ENCODE results near the gene SOCS7. TPM values are rescaled to one million over a fixed set of nuclear protein-coding genes. Genes with fewer than 3 reads are reported as not detected.
"Not testable (repeated sequence)": the region's sequence is repeated elsewhere in the genome, so short reads cannot be mapped to it uniquely, and the experiment has no call there.

The SOCS7 gene
- total RNA-seq, 4 donors from 2014 or later: 13.2 to 19.1 (median 15.7) TPM

DNA sequence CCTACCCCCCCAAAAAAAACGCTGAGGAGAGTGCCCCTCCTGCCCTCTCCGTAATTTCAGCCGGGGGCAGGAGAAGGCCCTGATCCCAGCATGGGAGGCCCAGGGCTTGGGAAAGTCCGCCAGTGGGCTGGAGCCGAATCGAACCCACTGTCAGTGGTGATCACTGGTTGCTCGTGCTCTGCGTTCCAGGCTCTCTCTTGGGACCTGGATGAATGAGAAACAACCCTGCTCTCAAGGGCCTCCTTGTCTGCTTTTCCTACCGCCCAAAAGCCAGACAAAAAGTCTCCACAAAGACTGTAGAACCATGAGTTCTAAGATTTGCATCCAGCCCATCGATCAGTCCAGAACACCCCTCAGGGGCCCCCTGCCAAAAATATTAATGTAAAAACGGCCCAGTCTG lies 84.7 kb downstream of the SOCS7 start:
- peak overlapping the region in 2 of 4 donors; percentile 64 to 70 for H3K27ac ChIP-seq

DNA sequence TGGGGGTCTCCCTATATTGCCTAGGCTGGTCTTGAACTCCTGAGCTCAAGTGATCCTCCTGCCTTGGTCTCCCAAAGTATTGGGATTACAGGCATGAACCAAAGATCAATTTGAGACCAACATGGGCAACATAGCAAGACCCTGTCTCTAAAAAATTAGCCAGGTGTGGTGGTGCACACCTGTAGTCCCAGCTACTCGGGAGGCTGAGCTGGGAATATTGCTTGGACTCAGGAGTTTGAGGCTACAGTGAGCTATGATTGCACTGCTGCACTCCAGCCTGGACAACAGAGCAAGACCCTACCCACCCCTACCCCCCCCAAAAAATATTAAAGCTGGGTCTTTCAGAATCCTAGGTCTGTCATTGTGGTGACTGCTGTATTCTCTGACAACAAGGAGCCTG lies 85.7 kb downstream of the SOCS7 start:
- ATAC-seq, H3K4me3 ChIP-seq, H3K9me3 ChIP-seq, H3K36me3 ChIP-seq, H3K27me3 ChIP-seq: not testable (repeated sequence)
- no CpG with 5 or more reads among the region's 1 CpG for WGBS, 2 donors (ENCODE audit: low coverage in 1 of 2)
- Histone ChIP-seq H3K4me1 (peaks cover 0 to 77% (median 23%) of the 10 kb centered on the region in 3 donors), H3K27ac (peak overlapping the region in 2 of 4 donors; percentile 14 to 70)

More for the DNA sequence above, 84.7 kb downstream of the SOCS7 start:
- no peak for ATAC-seq
- no peaks in the 10 kb centered on the region for H3K27me3 ChIP-seq
- no peaks in the 10 kb centered on the region for H3K9me3 ChIP-seq
- peaks cover 0 to 8% of the 10 kb centered on the region in 2 donors for H3K36me3 ChIP-seq
- TF ChIP-seq, protein P1, sequence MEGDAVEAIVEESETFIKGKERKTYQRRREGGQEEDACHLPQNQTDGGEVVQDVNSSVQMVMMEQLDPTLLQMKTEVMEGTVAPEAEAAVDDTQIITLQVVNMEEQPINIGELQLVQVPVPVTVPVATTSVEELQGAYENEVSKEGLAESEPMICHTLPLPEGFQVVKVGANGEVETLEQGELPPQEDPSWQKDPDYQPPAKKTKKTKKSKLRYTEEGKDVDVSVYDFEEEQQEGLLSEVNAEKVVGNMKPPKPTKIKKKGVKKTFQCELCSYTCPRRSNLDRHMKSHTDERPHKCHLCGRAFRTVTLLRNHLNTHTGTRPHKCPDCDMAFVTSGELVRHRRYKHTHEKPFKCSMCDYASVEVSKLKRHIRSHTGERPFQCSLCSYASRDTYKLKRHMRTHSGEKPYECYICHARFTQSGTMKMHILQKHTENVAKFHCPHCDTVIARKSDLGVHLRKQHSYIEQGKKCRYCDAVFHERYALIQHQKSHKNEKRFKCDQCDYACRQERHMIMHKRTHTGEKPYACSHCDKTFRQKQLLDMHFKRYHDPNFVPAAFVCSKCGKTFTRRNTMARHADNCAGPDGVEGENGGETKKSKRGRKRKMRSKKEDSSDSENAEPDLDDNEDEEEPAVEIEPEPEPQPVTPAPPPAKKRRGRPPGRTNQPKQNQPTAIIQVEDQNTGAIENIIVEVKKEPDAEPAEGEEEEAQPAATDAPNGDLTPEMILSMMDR (IDR thresholded peaks at IDR 0.05): no peak
- TF ChIP-seq EP300 (IDR thresholded peaks at IDR 0.05) (no peak), POLR2AphosphoS5 (IDR thresholded peaks at IDR 0.05) (no peak), POLR2A (IDR thresholded peaks at IDR 0.05) (no peak)
- H3K4me3 ChIP-seq: no peak overlapping the region
- WGBS, 2 donors (ENCODE audit: low coverage in 1 of 2): 17 to 51% methylated on average over 1 to 4 of the region's 11 CpGs
- H3K4me1 ChIP-seq: peaks cover 0 to 75% (median 16%) of the 10 kb centered on the region in 3 donors

DNA sequence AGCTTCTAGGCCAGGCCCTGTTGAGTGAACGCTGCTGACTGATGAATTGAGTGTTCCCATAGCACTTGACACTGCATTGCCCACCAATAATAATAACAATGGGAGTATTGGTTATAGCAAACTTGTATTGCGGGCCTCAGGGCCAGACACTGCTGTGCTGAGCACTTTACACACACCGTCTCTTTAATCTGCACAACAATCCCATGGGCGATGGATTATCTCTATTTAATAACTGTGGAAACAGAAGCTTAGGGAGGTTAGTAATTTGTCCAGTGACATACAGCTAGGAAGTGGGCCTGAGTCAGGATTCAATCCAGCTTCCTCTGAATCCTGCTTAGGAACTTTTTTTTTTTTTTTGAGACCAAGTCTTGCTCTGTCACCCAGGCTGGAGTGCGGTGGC lies 87.8 kb downstream of the SOCS7 start:
- WGBS, 2 donors (ENCODE audit: low coverage in 1 of 2): 79 to 87% methylated on average over 4 to 5 of the region's 5 CpGs
- no peak for TF ChIP-seq EP300 (IDR thresholded peaks at IDR 0.05)
- TF ChIP-seq POLR2AphosphoS5 (IDR thresholded peaks at IDR 0.05): no peak
- TF ChIP-seq POLR2A (IDR thresholded peaks at IDR 0.05): no peak
- TF ChIP-seq, protein P1 (IDR thresholded peaks at IDR 0.05): no peak
- ATAC-seq: no peak

DNA sequence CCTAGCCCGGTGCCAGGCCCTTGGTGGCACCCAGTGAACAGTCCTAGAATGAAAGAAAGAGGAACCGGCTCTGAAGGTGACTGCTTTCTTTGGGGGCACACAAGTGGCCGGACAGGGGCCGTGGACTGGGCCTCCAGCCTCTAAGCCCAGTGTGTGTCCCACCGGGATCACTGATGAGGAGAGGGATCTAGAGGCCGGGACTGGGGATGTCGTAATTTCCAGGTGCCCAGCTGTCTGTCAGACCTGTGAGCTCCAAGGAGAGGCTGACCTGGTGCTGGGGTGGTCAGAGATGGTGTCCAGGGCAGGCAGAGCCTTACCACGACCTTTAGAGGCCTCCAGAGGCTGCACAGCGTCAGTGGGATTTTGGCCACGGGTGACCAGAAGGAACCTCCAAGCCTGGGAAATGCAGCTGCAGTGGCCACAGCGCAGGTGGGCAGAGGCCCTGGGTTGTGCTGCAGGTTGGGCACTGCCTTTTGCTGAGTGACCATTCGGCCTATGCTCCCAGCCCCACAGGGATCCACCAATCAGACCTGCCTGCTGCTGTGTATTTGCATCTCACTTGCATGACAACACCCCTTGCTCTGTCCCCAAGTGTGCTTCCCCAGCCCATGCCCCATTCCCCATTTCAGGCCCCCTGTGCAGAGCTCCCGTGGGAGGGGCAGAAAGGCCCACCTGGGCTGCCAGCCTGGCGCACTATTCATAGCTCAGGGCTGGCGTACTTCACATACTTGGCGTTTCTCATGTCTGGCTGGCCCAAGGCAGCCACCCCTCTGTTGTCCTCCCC lies 89.2 kb downstream of the SOCS7 start:
- no peaks in the 10 kb centered on the region for H3K27me3 ChIP-seq
- no peaks in the 10 kb centered on the region for H3K9me3 ChIP-seq
- peak overlapping the region; percentile 68 to 82 (median 78) for H3K27ac ChIP-seq
- peaks cover 0 to 75% (median 38%) of the 10 kb centered on the region in 3 donors for H3K4me1 ChIP-seq
- WGBS, 2 donors (ENCODE audit: low coverage in 1 of 2): 31 to 57% methylated on average over 4 to 5 of the region's 16 CpGs
- H3K36me3 ChIP-seq: no peaks in the 10 kb centered on the region
- no peak overlapping the region for H3K4me3 ChIP-seq
- TF ChIP-seq, protein P1 (IDR thresholded peaks at IDR 0.05): no peak
- no peak for TF ChIP-seq POLR2AphosphoS5 (IDR thresholded peaks at IDR 0.05)
- TF ChIP-seq EP300 (IDR thresholded peaks at IDR 0.05): no peak
- no peak for TF ChIP-seq POLR2A (IDR thresholded peaks at IDR 0.05)
- peak; percentile 30 for ATAC-seq

More for the DNA sequence above, 87.8 kb downstream of the SOCS7 start:
- Histone ChIP-seq H3K27me3 (no peaks in the 10 kb centered on the region), H3K36me3 (peaks cover 0 to 1% of the 10 kb centered on the region in 2 donors), H3K27ac (peak overlapping the region in 3 of 4 donors; percentile 38 to 80 (median 77)), H3K4me3 (no peak overlapping the region), H3K9me3 (no peaks in the 10 kb centered on the region), H3K4me1 (peaks cover 0 to 83% (median 40%) of the 10 kb centered on the region in 3 donors)

DNA sequence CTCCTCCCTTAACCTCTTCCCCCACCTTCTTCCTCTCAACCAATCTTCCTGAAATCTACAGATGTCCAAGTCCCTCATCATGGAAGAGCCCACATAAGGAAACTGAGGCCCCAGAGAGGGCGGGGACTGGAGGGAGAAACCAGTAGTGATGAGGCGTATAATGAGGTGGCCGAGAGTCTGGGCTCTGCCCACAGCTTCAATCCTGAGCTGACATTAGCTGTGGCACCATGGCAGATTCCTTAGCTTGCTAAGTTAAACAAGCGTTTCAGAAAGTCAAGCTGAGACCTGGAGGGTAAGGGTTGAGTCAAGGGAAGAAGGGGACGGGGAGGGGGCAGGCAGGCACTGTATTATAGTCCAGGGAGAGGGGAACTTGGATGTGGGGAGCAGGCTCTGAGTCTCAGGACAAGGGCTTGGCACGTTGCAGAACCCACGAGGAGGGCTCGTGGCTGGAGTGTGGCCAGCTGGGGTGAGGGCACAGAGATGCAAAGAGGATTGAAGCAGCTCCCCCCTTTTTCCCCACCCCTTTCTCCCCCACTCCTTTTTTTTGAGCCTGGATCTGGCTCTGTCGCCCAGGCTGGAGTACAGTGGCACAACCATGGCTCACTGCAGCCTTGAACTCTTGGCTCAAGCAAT lies 89.9 kb downstream of the SOCS7 start:
- peak; percentile 31 for ATAC-seq
- Histone ChIP-seq H3K27me3 (no peaks in the 10 kb centered on the region), H3K36me3 (no peaks in the 10 kb centered on the region), H3K4me1 (peaks cover 0 to 67% (median 38%) of the 10 kb centered on the region in 3 donors), H3K9me3 (no peaks in the 10 kb centered on the region), H3K27ac (peak overlapping the region; percentile 68 to 82 (median 78)), H3K4me3 (no peak overlapping the region)
- TF ChIP-seq, protein P1 (IDR thresholded peaks at IDR 0.05): no peak
- TF ChIP-seq EP300 (IDR thresholded peaks at IDR 0.05) (no peak), POLR2A (IDR thresholded peaks at IDR 0.05) (no peak), POLR2AphosphoS5 (IDR thresholded peaks at IDR 0.05) (no peak)
- WGBS, 2 donors (ENCODE audit: low coverage in 1 of 2): 43 to 52% methylated on average over 4 to 9 of the region's 9 CpGs
